ENCODE data around the gene SH3TC1. TPM values are rescaled to one million over a fixed set of nuclear protein-coding genes. Genes with fewer than 3 reads are reported as not detected.
A peak's percentile ranks its signal among the peaks of the same experiment; 100 is the strongest.

SH3TC1 gene
- total and polyA plus RNA-seq, 10 of the 15 experiments (the other 5 are each of a cell fraction or from before 2014, with no cell fraction given) = 0.19 to 47.0 (median 18.4) TPM

DNA sequence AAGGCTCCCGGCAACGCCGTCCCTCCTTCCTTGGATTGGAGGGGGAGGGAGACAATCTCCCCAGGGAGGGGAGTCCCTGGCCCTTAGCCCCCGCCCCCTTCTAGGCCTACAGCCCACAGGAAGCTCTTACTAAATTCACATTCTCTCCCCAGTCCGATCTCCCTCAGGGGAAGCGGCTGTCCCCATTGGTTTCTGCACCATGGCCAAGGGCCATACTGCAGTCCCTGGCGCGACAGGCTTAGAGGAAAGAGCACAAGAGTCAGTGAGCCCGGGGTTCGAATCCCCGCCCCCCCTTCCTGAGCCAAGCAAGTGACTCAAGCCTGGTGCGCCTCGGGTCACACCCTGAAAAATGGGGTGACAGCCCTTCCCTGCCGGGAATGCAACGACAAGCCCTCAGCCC lies 41.6 kb upstream of the SH3TC1 start (continued):
- TF ChIP-seq SIN3A (IDR thresholded peaks at IDR 0.05; ENCODE audit: low read depth, low read length) = no peak

GRCh38 chr4:8157944-8158709 lies 41.0 kb upstream of the SH3TC1 start:
- Histone ChIP-seq H3K27me3 (replicated peaks in 1 of 2; ENCODE audit: control insufficient read depth in 2 of 2, insufficient read depth in 2 of 2, low read length in 1 of 2) (no peaks in the 10 kb centered on the region), H2AFZ (ENCODE audit: control insufficient read depth, low read depth, low read length) (peak overlapping the region; percentile 62), H3K9ac (ENCODE audit: control insufficient read depth, insufficient read depth, low read length) (no peak overlapping the region), H3K4me3 (peak overlapping the region; percentile 62), H3K4me2 (ENCODE audit: control insufficient read depth, insufficient read depth) (peak overlapping the region; percentile 88), H3K9me3 (replicated peaks; ENCODE audit: control insufficient read depth, insufficient read depth, low read length) (no peaks in the 10 kb centered on the region), H3K4me1 (ENCODE audit: control insufficient read depth, insufficient read depth, low read length) (peaks cover 5% of the 10 kb centered on the region), H3K79me2 (ENCODE audit: control insufficient read depth, insufficient read depth, low read length) (no peaks in the 10 kb centered on the region; the same call in 1 of the 2 replicates), H3K27ac (ENCODE audit: control insufficient read depth, insufficient read depth) (no peak overlapping the region), H4K20me1 (ENCODE audit: control insufficient read depth, insufficient read depth) (no peaks in the 10 kb centered on the region), H3K36me3 (ENCODE audit: control insufficient read depth in 2 of 2, insufficient read depth in 2 of 2, low read length in 1 of 2) (no peaks in the 10 kb centered on the region)
- in situ Hi-C loops (cut with MboI) (no loop called here), intact Hi-C loops (cut with micrococcal nuclease; ENCODE audit: unreplicated experiment) (no loop called here)
- RAD21 ChIA-PET (ENCODE audit: unreplicated experiment) = interaction anchor here (0.8 to 1.5 kb wide), 3 partner anchors 14 to 34 kb away, joined by 3 to 6 read pairs (median 3); no protein-coding TSS in a partner anchor
- 5% methylated on average over 41 of the region's 70 CpGs for WGBS (ENCODE audit: insufficient coverage, insufficient replicate concordance, low lambda C conversion rate, missing lambda C conversion rate)
- CTCF ChIA-PET = interaction anchor here (0.6 to 1.1 kb wide), 4 partner anchors 19 to 311 kb away, joined by 3 to 5 read pairs (median 4); no protein-coding TSS in a partner anchor
- FAIRE-seq (no peak), DNase-seq (ENCODE audit: low read depth, low spot score) (no peak), ATAC-seq (no peak)
- BruUV-seq (replicated peaks) = no TSS peak
- SMC1A ChIA-PET (ENCODE audit: uncharacterized antibody, unreplicated experiment) = interaction anchor here (1.6 kb wide), 1 partner anchor 15 kb away, joined by 6 read pairs; no protein-coding TSS in a partner anchor
- POLR2A ChIA-PET = interaction anchor here (0.6 to 1.5 kb wide), 3 partner anchors 40 to 270 kb away, joined by 3 to 4 read pairs (median 4); partner anchors contain the start of gene SH3TC1
- TF ChIP-seq NR2F1 (conservative IDR thresholded peaks at IDR 0.05) (0 out of 2 replicates have a peak, but pooled peaks have one; percentile 15), ZBTB4 (CRISPR knock-in tag; IDR thresholded peaks at IDR 0.05) (no peak), HDAC6 (IDR thresholded peaks at IDR 0.05; ENCODE audit: unreplicated experiment) (peak; percentile 50), DPF2 (IDR thresholded peaks at IDR 0.05) (peak; percentile 55; the same call in 1 of the 2 replicates), SMC3 (IDR thresholded peaks at IDR 0.05; ENCODE audit: borderline replicate concordance, low read length) (no peak), SMARCA5 (IDR thresholded peaks at IDR 0.05) (peak; percentile 28; the same call in 1 of the 2 replicates), ZNF217 (IDR thresholded peaks at IDR 0.05) (peak; percentile 35; the same call in 1 of the 2 replicates)
- TF ChIP-seq, protein P1, sequence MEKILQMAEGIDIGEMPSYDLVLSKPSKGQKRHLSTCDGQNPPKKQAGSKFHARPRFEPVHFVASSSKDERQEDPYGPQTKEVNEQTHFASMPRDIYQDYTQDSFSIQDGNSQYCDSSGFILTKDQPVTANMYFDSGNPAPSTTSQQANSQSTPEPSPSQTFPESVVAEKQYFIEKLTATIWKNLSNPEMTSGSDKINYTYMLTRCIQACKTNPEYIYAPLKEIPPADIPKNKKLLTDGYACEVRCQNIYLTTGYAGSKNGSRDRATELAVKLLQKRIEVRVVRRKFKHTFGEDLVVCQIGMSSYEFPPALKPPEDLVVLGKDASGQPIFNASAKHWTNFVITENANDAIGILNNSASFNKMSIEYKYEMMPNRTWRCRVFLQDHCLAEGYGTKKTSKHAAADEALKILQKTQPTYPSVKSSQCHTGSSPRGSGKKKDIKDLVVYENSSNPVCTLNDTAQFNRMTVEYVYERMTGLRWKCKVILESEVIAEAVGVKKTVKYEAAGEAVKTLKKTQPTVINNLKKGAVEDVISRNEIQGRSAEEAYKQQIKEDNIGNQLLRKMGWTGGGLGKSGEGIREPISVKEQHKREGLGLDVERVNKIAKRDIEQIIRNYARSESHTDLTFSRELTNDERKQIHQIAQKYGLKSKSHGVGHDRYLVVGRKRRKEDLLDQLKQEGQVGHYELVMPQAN (conservative IDR thresholded peaks at IDR 0.05) = 0 out of 2 replicates have a peak, but pooled peaks have one; percentile 23

Data from GM12878 (cell line).